ENCODE results near the gene E4F1.

Gene E4F1

DNA sequence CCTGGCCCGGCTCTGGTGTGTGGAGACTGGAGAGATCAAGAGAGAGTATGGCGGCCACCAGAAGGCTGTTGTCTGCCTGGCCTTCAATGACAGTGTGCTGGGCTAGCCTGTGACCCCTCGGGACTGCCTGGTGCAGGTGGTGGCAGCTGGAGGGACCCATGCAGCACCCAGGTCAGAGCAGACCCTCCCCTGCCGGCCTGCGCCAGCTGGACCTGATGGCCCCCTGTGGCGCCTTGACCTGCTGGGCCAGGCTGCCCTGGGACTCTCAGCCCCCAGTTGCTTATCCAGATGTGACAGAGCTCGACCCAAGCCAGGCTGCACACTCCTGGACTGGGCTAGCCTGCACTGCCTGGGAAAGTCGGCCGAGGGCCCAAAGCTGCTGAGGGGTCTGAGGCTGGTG lies 14.6 kb upstream of the E4F1 start:
- no peak for DNase-seq

DNA sequence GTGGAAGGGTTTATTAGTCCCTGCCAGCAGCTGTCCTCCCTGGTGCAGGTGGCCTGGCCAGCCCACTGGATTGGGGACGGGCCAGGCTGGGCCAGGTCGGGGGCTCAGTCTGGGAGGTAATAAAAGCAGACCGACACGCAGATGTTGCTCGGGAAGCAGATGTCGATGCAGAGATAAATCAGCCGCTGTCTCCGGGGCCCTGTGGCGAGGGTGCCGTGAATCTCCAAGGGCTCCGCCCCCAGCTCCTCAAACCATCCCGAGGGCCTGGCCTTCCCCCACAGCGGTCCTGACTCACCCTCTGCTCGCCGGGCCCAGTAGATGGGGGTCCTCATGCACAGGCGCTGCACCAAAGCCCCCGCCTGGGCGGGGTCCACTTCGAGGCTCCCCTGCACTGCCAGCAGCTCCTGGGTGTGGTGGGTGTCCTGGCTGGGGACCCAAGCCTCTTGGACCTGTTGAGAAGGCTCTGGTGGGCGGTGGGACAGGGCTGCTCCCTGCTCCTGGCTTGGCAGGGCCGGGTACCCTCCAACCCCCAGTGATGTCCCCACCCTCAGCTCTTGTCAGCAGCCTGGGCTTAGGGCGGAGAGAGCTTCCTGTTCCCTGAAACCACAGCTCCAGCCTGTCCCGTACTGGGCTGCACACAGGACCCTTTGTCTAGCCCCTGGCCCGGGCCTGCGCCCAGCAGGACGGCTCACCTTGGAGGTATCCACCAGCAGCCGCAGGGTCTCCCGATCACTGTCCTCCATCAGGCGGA lies 14.0 kb upstream of the E4F1 start:
- no peak for DNase-seq

- DNase-seq = no peak
Measured at GRCh38 chr16:2210009-2210332, 13.4 kb upstream of the E4F1 start.

DNA sequence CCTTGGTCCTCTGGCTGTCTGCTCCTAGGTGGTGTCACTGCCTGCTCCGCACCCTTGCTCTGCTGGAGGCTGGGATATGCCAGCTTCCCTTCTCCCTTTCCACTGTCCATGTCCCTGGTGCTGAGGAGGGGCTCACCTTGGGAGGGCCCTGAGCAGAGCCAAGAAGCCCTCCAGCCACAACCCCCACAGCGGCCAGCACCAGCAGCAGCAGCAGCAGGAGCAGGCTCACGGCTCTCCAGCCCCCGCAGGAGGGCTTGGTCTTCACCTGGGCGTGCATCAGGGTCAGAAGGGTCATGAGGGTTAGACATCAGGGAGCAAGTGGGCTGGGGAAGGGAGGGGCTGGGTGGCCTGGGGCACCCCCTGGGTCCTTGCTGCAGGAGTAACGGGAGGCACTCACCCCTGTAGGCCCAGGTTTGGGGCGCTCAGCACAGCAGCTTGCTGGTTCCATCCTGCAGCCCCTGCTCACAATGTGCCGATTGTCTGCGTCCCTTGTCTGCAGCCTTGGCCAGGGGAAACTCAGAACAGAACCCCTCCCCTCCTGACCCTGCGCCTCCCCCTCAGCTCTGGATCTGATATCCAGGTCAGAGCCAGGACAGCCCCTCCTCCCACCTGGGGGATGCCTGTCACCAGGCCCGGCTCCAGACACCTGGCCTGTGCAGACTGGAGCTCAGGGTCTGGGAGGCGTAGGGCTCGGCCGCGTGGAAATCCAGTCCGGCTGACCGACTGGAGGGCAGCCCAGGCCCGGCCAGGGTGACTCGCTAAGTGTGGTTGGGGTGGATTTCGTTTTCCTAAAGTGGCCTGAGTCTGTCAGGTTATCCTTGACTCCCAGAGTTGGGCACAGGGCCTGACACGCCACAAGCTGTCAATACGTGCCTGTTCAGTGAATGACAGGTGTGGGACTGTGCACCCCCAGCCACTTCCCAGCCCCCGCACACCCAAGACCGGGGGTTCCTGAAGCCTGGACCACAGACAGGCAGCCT lies 12.7 kb upstream of the E4F1 start, which contains the start of gene BRICD5:
Gene BRICD5, minus strand, starts transcription at position 478 of the 980 bp plus-strand sequence. Its CDS starts 30 bp downstream, at position 448.
- DNase-seq = no peak

- DNase-seq = no peak
Measured at GRCh38 chr16:2211923-2212347, 11.5 kb upstream of the E4F1 start.

- DNase-seq = no peak
Measured at GRCh38 chr16:2212362-2213324, 10.7 kb upstream of the E4F1 start.

DNA sequence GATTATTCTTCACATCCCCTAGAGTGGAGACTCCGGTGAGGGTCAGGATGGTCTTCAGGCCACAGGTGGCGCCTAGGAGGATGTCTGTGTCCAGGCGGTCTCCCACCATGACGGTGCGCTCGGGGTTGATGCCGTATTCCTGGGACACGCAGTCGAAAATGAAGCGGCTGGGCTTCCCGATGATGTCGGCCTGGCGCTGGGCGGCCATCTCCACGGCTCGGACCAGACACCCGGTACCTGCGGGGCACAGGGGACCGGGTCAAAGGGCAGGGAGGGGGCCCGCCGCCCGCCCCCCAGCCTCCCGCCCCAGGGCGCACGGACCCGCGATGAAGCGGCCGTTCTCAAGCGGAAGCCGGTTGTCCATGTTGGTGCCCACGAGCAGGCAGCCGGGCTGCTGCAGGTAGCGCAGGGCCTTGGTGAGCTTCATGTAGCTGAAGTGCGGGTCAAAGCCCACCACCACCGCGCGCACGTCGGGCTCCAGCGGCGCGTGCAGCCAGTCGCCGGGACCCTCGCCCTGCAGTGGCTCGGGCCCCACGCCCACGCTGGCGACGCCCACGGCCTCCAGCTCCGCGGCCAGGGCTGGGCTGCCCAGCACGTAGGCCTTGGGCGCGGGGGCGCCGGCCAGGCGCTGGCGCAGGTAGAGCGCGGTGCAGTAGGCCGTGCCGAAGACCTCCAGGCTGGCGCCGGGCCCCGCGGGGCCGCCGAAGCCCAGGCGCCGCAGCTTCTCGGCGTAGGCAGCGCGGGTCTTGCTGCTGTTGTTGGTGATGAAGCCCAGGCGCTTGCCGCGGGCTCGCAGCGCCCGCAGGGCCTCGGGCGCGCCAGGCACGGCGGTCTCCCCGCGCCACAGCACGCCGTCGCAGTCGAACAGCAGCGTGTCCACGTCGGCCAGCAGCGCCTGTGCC lies 9.3 kb upstream of the E4F1 start:
- no peak for DNase-seq

GRCh38 chr16:2214719-2214968 lies 8.7 kb upstream of the E4F1 start, which contains the start of gene PGP:
Gene PGP (minus strand): TSS chr16:2214840. CDS start chr16:2214777, 63 bp downstream.
- DNase-seq = no peak

DNA sequence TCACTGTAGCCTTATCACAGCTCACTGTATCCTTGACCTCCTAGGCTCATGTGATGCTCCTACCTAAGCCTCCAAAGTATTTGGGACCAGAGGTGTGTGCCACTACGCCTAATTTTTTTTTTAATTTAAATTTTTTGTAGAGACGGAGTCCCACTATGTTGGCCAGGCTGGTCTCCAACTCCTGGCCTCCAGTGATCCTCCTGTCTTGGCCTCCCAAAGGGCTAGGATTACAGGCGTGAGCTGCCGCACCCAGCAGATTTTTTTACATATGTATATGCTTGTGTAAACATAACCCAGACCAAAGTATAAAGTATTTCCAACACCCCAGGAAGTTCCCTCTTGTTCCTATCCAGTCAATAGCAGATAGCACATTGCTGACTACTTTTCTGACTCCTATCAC lies 7.1 kb upstream of the E4F1 start:
- no peak for DNase-seq

GRCh38 chr16:2223942-2224486 lies 623 bp downstream of the E4F1 start:
- no peak for DNase-seq

DNA sequence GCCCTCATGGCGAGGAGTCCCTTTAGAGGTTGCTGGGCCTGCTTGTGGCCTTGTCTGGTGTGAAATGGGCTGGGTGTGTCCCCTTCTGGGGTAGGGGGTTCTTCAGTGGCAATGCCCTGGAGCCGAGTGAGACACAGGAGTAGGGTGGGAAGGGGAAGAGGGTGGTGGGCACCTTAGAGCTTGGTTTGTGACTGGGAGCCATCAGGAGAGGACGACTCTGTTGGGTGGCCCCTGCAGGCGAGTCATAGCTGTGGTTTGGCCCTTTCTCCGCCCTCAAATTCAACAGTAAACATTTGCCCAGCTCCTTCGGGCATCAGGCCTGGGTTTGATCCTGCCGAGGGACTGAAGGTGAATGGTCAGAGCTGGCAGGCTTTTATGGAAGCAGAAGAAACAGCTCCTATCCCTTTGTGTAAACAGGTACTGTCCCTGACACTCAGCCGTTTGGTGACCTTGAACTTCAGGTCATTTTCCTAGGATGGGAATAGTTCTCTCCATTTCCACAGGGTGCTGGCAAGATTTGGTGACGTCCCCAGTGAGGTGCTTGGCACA lies 2.9 kb downstream of the E4F1 start:
- DNase-seq = no peak

GRCh38 chr16:2226918-2227317 lies 3.5 kb downstream of the E4F1 start:
- DNase-seq = no peak

- DNase-seq = no peak
Measured at GRCh38 chr16:2228161-2228824, 4.9 kb downstream of the E4F1 start.

- DNase-seq = no peak
Measured at GRCh38 chr16:2229091-2229490, 5.7 kb downstream of the E4F1 start.

DNA sequence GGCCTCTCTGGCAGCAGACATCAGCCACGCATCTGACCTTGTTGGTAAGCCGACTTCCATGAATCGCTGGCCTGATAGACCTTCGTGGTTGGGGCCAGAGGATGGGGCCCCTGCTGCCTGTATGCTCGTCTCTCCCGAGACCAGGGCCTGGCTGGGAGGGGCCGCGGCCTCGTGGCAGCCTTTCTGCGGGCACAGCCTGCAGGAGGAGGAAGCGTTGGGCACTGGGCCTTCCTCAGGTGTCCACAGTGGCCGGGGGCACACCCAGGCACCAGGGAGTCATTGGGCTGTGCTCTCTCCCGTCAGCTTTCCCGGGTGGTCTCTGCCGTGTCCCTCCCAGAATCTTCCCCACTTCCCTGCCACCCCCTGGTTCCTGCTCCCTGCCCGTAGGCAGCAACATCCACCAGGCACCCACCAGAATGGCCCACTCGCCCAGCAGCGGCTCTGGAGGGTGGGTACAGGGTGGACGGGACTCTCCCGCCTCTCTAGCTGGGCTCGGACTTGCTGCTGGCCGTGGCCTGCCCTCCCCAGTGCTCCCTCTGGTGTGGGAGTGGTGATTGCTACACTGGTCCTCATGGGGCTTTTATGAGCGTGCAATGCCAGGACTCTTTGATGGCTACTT lies 6.3 kb downstream of the E4F1 start:
- no peak for DNase-seq

GRCh38 chr16:2230376-2230775 lies 7.0 kb downstream of the E4F1 start:
- no peak for DNase-seq

DNA sequence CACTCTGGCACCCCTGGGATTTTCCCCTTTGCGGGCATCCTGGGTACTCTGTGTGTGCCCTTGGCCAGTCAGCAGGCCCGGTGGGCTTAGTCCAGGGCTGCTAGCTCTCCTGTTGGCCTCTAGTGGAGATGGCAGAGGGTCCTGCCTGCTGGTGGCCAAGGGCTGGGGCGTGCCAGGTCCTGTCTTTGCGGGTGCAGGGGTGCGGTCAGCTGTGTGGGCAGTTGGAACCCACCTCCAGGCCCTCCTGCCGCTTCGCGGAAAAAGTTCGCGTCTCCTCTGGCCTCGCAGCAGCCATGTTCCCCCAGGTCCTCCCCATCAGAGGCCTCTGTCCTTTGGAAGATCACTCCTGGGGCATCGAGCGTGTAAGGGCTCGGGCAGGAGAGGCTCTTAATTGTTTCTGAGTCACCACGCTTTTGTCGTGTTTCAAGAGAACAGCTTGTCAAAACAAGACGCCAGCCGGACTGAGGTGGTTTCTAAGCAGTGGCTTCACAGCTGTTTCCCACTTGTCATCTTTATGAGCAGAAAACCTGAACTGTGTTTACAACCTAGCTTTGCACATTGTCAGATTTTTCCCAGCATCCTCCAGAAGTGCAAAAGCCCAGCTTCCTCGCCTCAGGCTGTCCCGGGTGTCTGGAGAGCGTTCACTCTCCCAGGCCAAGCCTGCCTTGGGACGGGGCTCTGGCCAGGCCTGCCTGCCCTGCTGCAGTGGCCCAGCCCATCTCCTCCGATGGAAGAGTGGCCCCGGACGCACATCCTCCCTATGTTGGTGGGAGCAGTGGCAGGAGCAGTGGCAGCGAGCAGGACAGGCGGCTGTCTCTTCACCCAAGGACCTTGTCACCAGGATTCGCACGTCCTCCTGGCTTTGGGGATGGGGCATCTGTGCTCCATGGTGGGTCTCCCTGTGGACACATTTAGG lies 7.9 kb downstream of the E4F1 start:
- no peak for DNase-seq

DNA sequence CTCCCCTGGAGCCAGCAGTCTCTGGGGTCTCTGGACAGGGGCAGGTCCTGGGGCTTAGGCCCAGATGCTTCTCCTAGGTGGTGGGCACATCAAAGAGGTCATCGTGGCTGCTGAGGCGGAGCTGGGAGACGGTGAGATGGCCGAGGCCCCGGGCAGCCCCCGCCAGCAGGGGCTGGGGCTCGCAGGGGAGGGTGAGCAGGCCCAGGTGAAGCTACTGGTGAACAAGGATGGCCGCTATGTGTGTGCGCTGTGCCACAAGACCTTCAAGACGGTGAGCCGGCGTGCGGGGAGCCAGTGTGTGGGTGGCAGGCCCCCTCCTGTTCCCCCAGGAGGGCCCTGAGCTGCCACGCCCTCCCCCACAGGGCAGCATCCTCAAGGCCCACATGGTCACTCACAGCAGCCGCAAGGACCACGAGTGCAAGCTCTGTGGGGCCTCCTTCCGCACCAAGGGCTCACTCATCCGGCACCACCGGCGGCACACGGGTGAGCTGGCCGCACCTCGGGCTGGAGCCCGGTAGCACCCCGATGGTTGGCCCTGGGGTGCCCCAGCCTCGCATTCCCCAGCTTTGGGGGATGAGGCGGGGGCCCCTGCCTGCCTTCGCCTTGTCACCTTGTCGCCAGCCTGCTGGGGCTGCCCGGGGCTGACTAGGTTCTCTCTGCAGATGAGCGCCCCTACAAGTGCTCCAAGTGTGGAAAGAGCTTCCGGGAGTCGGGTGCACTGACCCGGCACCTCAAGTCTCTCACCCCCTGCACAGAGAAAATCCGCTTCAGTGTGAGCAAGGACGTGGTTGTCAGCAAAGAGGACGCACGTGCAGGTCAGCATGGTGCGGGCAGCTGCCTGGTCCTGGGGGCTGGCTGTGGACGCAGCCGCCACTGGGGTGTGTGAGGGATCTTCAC lies 9.0 kb downstream of the E4F1 start:
- DNase-seq = no peak
